ENCODE data around the gene APBB1IP.

APBB1IP gene

GRCh38 chr10:26486304-26486703, 48.2 kb downstream of the APBB1IP start:
- H3K27ac ChIP-seq (ENCODE audit: extremely low read depth, low read depth, low read length): no peak overlapping the region
- H3K4me3 ChIP-seq (ENCODE audit: low read depth, low read length): no peak overlapping the region
- POLR2A ChIA-PET: interaction anchor here (0.7 kb wide), 1 partner anchor 274 kb away, joined by 3 read pairs; no protein-coding TSS in a partner anchor
- no peaks in the 10 kb centered on the region for H3K9me3 ChIP-seq (ENCODE audit: control insufficient read depth, insufficient read depth, low read depth, low read length)
- TF ChIP-seq RBAK (tag by site-specific recombination; IDR thresholded peaks at IDR 0.05) (no peak), OSR2 (tag by site-specific recombination; IDR thresholded peaks at IDR 0.05) (no peak), ZNF324 (tag by site-specific recombination; IDR thresholded peaks at IDR 0.05) (no peak), ZNF558 (tag by site-specific recombination; IDR thresholded peaks at IDR 0.05) (no peak), ZNF426 (tag by site-specific recombination; IDR thresholded peaks at IDR 0.05) (no peak)
- TF ChIP-seq, protein P1, sequence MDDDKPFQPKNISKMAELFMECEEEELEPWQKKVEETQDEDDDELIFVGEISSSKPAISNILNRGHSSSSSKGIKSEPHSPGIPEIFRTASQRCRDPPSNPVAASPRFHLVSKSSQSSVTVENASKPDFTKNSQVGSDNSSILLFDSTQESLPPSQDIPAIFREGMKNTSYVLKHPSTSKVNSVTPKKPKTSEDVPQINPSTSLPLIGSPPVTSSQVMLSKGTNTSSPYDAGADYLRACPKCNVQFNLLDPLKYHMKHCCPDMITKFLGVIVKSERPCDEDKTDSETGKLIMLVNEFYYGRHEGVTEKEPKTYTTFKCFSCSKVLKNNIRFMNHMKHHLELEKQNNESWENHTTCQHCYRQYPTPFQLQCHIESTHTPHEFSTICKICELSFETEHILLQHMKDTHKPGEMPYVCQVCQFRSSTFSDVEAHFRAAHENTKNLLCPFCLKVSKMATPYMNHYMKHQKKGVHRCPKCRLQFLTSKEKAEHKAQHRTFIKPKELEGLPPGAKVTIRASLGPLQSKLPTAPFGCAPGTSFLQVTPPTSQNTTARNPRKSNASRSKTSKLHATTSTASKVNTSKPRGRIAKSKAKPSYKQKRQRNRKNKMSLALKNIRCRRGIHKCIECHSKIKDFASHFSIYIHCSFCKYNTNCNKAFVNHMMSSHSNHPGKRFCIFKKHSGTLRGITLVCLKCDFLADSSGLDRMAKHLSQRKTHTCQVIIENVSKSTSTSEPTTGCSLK (tag by site-specific recombination; IDR thresholded peaks at IDR 0.05): no peak
- H3K36me3 ChIP-seq (ENCODE audit: control insufficient read depth in 2 of 2, insufficient read depth in 1 of 2, low read length in 2 of 2): no peaks in the 10 kb centered on the region
- CTCF ChIA-PET: interaction anchor here (0.7 kb wide), 1 partner anchor 139 kb away, joined by 3 read pairs; no protein-coding TSS in a partner anchor
- H3K4me1 ChIP-seq (ENCODE audit: control insufficient read depth, insufficient read depth, low read length): no peaks in the 10 kb centered on the region

- CTCF ChIA-PET: interaction anchor here (0.7 kb wide), 1 partner anchor 138 kb away, joined by 3 read pairs; no protein-coding TSS in a partner anchor
- Histone ChIP-seq H3K9me3 (ENCODE audit: control insufficient read depth, insufficient read depth, low read depth, low read length) (no peaks in the 10 kb centered on the region), H3K27ac (ENCODE audit: extremely low read depth, low read depth, low read length) (no peak overlapping the region), H3K36me3 (ENCODE audit: control insufficient read depth in 2 of 2, insufficient read depth in 1 of 2, low read length in 2 of 2) (no peaks in the 10 kb centered on the region), H3K4me3 (ENCODE audit: low read depth, low read length) (no peak overlapping the region), H3K4me1 (ENCODE audit: control insufficient read depth, insufficient read depth, low read length) (no peaks in the 10 kb centered on the region)
- POLR2A ChIA-PET: interaction anchor here (0.7 kb wide), 1 partner anchor 275 kb away, joined by 3 read pairs; no protein-coding TSS in a partner anchor
- TF ChIP-seq ZNF133 (tag by site-specific recombination; IDR thresholded peaks at IDR 0.05) (no peak), ZNF558 (tag by site-specific recombination; IDR thresholded peaks at IDR 0.05) (no peak), ZNF785 (tag by site-specific recombination; IDR thresholded peaks at IDR 0.05) (no peak), ZNF416 (tag by site-specific recombination; IDR thresholded peaks at IDR 0.05) (no peak), PRDM6 (tag by site-specific recombination; IDR thresholded peaks at IDR 0.05) (peak; percentile 6; the same call in 1 of the 2 replicates), ZNF184 (tag by site-specific recombination; IDR thresholded peaks at IDR 0.05) (no peak), ZNF354C (tag by site-specific recombination; IDR thresholded peaks at IDR 0.05; ENCODE audit: borderline replicate concordance, low read depth) (no peak), ZFHX2 (tag by site-specific recombination; conservative IDR thresholded peaks at IDR 0.05) (no peak), ZNF473 (tag by site-specific recombination; IDR thresholded peaks at IDR 0.05) (no peak), PRDM1 (tag by site-specific recombination; IDR thresholded peaks at IDR 0.05) (peak; percentile 97), KLF8 (tag by site-specific recombination; IDR thresholded peaks at IDR 0.05) (0 out of 2 replicates have a peak, but pooled peaks have one; percentile 11), ZNF221 (tag by site-specific recombination; IDR thresholded peaks at IDR 0.05; ENCODE audit: borderline replicate concordance) (no peak), ZFP3 (tag by site-specific recombination; IDR thresholded peaks at IDR 0.05; ENCODE audit: low read depth) (no peak), ZNF571 (tag by site-specific recombination; IDR thresholded peaks at IDR 0.05) (no peak), ZNF747 (tag by site-specific recombination; IDR thresholded peaks at IDR 0.05) (no peak), ZNF701 (tag by site-specific recombination; IDR thresholded peaks at IDR 0.05) (no peak), ZNF214 (tag by site-specific recombination; IDR thresholded peaks at IDR 0.05; ENCODE audit: borderline replicate concordance) (no peak), HIC1 (tag by site-specific recombination; IDR thresholded peaks at IDR 0.05) (peak; percentile 46; the same call in 1 of the 2 replicates), ZNF830 (tag by site-specific recombination; IDR thresholded peaks at IDR 0.05; ENCODE audit: low read depth) (no peak), ZNF610 (tag by site-specific recombination; IDR thresholded peaks at IDR 0.05; ENCODE audit: borderline replicate concordance) (no peak)
- TF ChIP-seq, protein P2, sequence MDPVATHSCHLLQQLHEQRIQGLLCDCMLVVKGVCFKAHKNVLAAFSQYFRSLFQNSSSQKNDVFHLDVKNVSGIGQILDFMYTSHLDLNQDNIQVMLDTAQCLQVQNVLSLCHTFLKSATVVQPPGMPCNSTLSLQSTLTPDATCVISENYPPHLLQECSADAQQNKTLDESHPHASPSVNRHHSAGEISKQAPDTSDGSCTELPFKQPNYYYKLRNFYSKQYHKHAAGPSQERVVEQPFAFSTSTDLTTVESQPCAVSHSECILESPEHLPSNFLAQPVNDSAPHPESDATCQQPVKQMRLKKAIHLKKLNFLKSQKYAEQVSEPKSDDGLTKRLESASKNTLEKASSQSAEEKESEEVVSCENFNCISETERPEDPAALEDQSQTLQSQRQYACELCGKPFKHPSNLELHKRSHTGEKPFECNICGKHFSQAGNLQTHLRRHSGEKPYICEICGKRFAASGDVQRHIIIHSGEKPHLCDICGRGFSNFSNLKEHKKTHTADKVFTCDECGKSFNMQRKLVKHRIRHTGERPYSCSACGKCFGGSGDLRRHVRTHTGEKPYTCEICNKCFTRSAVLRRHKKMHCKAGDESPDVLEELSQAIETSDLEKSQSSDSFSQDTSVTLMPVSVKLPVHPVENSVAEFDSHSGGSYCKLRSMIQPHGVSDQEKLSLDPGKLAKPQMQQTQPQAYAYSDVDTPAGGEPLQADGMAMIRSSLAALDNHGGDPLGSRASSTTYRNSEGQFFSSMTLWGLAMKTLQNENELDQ (tag by site-specific recombination; IDR thresholded peaks at IDR 0.05; ENCODE audit: low read depth): no peak
These were observed 49.1 kb downstream of the APBB1IP start for GRCh38 chr10:26486990-26487850.

Data from HEK293 (cell line).